ENCODE results near the gene SLC22A1. TPM values are rescaled to one million over a fixed set of nuclear protein-coding genes. Genes with fewer than 3 reads are reported as not detected.
A peak's percentile ranks its signal among the peaks of the same experiment; 100 is the strongest.

Gene SLC22A1
- total and polyA plus RNA-seq, 8 donors = 0.53 to 2.5 (median 0.83) TPM

DNA sequence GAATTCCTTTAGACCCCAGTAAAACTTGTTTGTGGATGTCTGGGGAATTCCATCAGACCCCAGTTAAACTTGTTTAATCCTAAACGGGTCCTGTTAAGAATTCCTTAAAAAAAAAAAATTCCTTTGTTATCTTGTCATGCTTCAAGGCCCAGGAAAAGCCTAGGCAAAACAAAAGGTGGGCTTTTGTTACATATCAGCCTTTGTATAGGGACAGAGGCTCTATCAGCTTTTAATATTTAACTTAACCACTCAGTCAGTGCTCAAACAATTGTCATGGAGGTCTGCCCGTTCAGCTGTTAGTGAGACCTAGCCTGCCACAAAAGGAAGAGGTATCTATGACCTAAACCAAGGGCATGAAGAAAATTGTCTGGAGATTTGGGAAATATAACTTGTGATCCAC lies 53.1 kb downstream of the SLC22A1 start:
- H3K36me3 ChIP-seq = no peaks in the 10 kb centered on the region
- no peaks in the 10 kb centered on the region for H3K9me3 ChIP-seq
- H3K4me3 ChIP-seq = no peak overlapping the region
- intact Hi-C loops (cut with DNase I) = no loop called here
- no peak for ATAC-seq
- no peaks in the 10 kb centered on the region for H3K4me1 ChIP-seq
- H3K27ac ChIP-seq = no peak overlapping the region
- H3K27me3 ChIP-seq = no peaks in the 10 kb centered on the region
- TF ChIP-seq CTCF (IDR thresholded peaks at IDR 0.05) = no peak
- no peak for DNase-seq
- WGBS, 2 donors = 27 to 29% methylated on average over 2 of the region's 2 CpGs
- FAIRE-seq = no peak

- DNase-seq = no peak
- no peak for ATAC-seq
- H3K4me1 ChIP-seq = peaks cover 0 to 2% (median 0%) of the 10 kb centered on the region in 3 donors
- H3K9me3 ChIP-seq = no peaks in the 10 kb centered on the region
- no peak overlapping the region for H3K27ac ChIP-seq
- no peak for FAIRE-seq
- intact Hi-C loops (cut with DNase I) = no loop called here
- TF ChIP-seq CTCF (IDR thresholded peaks at IDR 0.05) = no peak
- no peaks in the 10 kb centered on the region for H3K27me3 ChIP-seq
- H3K4me3 ChIP-seq = no peak overlapping the region
- 38 to 41% methylated on average over 2 of the region's 2 CpGs for WGBS, 2 donors
- no peaks in the 10 kb centered on the region for H3K36me3 ChIP-seq
Observed at GRCh38 chr6:160177220-160177619, 55.6 kb downstream of the SLC22A1 start.

- ATAC-seq (peak in 1 of 4 donors; percentile 35), FAIRE-seq (no peak), DNase-seq (no peak)
- no peak for TF ChIP-seq CTCF (IDR thresholded peaks at IDR 0.05)
- Histone ChIP-seq H3K36me3 (no peaks in the 10 kb centered on the region), H3K9me3 (no peaks in the 10 kb centered on the region), H3K27me3 (no peaks in the 10 kb centered on the region), H3K4me1 (peaks cover 0 to 2% (median 0%) of the 10 kb centered on the region in 3 donors), H3K27ac (no peak overlapping the region), H3K4me3 (no peak overlapping the region)
- WGBS, 2 donors = 66 to 77% methylated on average over 5 of the region's 5 CpGs
- intact Hi-C loops (cut with DNase I) = no loop called here
Observed at GRCh38 chr6:160178271-160178670, 56.7 kb downstream of the SLC22A1 start.

GRCh38 chr6:160180706-160181105 lies 59.1 kb downstream of the SLC22A1 start:
- Histone ChIP-seq H3K27me3 (no peaks in the 10 kb centered on the region), H3K4me3 (no peak overlapping the region), H3K4me1 (peaks cover 0 to 2% (median 0%) of the 10 kb centered on the region in 3 donors), H3K9me3 (no peaks in the 10 kb centered on the region), H3K27ac (no peak overlapping the region), H3K36me3 (no peaks in the 10 kb centered on the region)
- TF ChIP-seq CTCF (IDR thresholded peaks at IDR 0.05) = no peak
- no peak for DNase-seq
- intact Hi-C loops (cut with DNase I) = no loop called here
- no peak for ATAC-seq
- WGBS, 2 donors = 21 to 25% methylated on average over 1 of the region's 1 CpG
- FAIRE-seq = no peak

- H3K4me1 ChIP-seq = no peaks in the 10 kb centered on the region
- no peaks in the 10 kb centered on the region for H3K36me3 ChIP-seq
- H3K27ac ChIP-seq = no peak overlapping the region
- no peak for ATAC-seq
- FAIRE-seq = no peak
- no peak for DNase-seq
- intact Hi-C loops (cut with DNase I) = no loop called here
- H3K9me3 ChIP-seq = no peaks in the 10 kb centered on the region
- no peak for TF ChIP-seq CTCF (IDR thresholded peaks at IDR 0.05)
- H3K27me3 ChIP-seq = no peaks in the 10 kb centered on the region
- WGBS, 2 donors = 79 to 95% methylated on average over 1 of the region's 1 CpG
- H3K4me3 ChIP-seq = no peak overlapping the region
Observed at GRCh38 chr6:160188773-160189172, 67.2 kb downstream of the SLC22A1 start.

All from pancreas (tissue), 10 donors.